OCI-LY3 (cell line): ENCODE measurements around the gene CCDC142.

Source experiments
- CTCF ChIP-seq: fragments of 200-600, 300-600 bp; sonication (generic); IDR thresholded peaks from 2 replicates; pipeline ENCODE4 v1.5.1; 2014; ENCODE audit warnings: antibody characterized with exemption, low read length, low read depth
- EZH2phosphoT487 ChIP-seq: fragments of 200-600 bp; shearing (Covaris generic); IDR thresholded peaks from 2 replicates; pipeline ENCODE4 v1.6.1; 2018; ENCODE audit warnings: antibody characterized with exemption, mixed run types, low read depth

GRCh38 chr2:74426181-74426758 is 56.5 kb downstream of the CCDC142 start:
- TF ChIP-seq CTCF, result no peak
- TF ChIP-seq EZH2phosphoT487, result no peak
